ENCODE data around the gene DMBT1. TPM values are rescaled to one million over a fixed set of nuclear protein-coding genes. Genes with fewer than 3 reads are reported as not detected.

DMBT1 gene
- total and polyA plus RNA-seq, 2 donors (not counting 1 experiment from before 2014, with no cell fraction given) = not detected

GRCh38 chr10:122640921-122641320 is 80.4 kb downstream of the DMBT1 start:
- no peaks in the 10 kb centered on the region for H3K36me3 ChIP-seq (replicated peaks in 1 of 2; ENCODE audit: control extremely low read depth in 1 of 2, control insufficient read depth in 1 of 2, extremely low read depth in 1 of 2, insufficient read depth in 2 of 2, low read length in 1 of 2)
- POLR2A ChIA-PET = no interaction called here
- H3K27me3 ChIP-seq (replicated peaks in 1 of 4; ENCODE audit: control extremely low read depth in 1 of 4, control insufficient read depth in 3 of 4, insufficient read depth in 4 of 4, low read length in 3 of 4) = no peaks in the 10 kb centered on the region
- no peaks in the 10 kb centered on the region for H3K4me1 Mint-ChIP-seq
- no peak overlapping the region for H3K4me3 Mint-ChIP-seq
- H3K27me3 Mint-ChIP-seq = no peaks in the 10 kb centered on the region
- intact Hi-C loops (cut with micrococcal nuclease) = no loop called here
- H3K9ac ChIP-seq (ENCODE audit: low read length) = no peak overlapping the region
- H3K9me3 Mint-ChIP-seq (ENCODE audit: insufficient read depth) = no peaks in the 10 kb centered on the region
- no peak for DNase-seq
- H3K27ac Mint-ChIP-seq = no peak overlapping the region
- no peaks in the 10 kb centered on the region for H3K79me2 ChIP-seq (ENCODE audit: control insufficient read depth, insufficient read depth, low read length)
- no peaks in the 10 kb centered on the region for H3K9me3 ChIP-seq (ENCODE audit: control extremely low read depth in 1 of 3, control insufficient read depth in 2 of 3, insufficient read depth in 1 of 3, low read length in 2 of 3)
- WGBS (ENCODE audit: insufficient coverage) = 55% methylated on average over 3 of the region's 3 CpGs
- no peaks in the 10 kb centered on the region for H3K4me1 ChIP-seq (ENCODE audit: control insufficient read depth in 2 of 2, insufficient read depth in 2 of 2, low read length in 2 of 2)
- TF ChIP-seq EZH2 (IDR thresholded peaks at IDR 0.05; ENCODE audit: borderline replicate concordance, insufficient read depth, low read depth, low read length, poor library complexity, severe bottlenecking) (no peak), CTCF (IDR thresholded peaks at IDR 0.05) (no peak)
- no peaks in the 10 kb centered on the region for H4K20me1 ChIP-seq (ENCODE audit: control insufficient read depth, insufficient read depth, low read length, poor library complexity, severe bottlenecking)
- no peak overlapping the region for H3K4me2 ChIP-seq (replicated peaks; ENCODE audit: low read depth, low read length, poor library complexity, severe bottlenecking)
- no peak overlapping the region for H3K27ac ChIP-seq (ENCODE audit: low read length in 2 of 2)
- CTCF ChIA-PET = interaction anchor here (1.3 kb wide), 1 partner anchor 8 kb away, joined by 4 read pairs; no protein-coding TSS in a partner anchor
- H3K4me3 ChIP-seq (ENCODE audit: control extremely low read depth in 1 of 5, extremely low read depth in 1 of 5, insufficient read depth in 1 of 5, low read depth in 2 of 5, low read length in 4 of 5) = no peak overlapping the region
- H2AFZ ChIP-seq (ENCODE audit: insufficient read depth, low read depth, low read length, poor library complexity, severe bottlenecking) = no peak overlapping the region
- ATAC-seq (ENCODE audit: low read depth) = no peak

DNA sequence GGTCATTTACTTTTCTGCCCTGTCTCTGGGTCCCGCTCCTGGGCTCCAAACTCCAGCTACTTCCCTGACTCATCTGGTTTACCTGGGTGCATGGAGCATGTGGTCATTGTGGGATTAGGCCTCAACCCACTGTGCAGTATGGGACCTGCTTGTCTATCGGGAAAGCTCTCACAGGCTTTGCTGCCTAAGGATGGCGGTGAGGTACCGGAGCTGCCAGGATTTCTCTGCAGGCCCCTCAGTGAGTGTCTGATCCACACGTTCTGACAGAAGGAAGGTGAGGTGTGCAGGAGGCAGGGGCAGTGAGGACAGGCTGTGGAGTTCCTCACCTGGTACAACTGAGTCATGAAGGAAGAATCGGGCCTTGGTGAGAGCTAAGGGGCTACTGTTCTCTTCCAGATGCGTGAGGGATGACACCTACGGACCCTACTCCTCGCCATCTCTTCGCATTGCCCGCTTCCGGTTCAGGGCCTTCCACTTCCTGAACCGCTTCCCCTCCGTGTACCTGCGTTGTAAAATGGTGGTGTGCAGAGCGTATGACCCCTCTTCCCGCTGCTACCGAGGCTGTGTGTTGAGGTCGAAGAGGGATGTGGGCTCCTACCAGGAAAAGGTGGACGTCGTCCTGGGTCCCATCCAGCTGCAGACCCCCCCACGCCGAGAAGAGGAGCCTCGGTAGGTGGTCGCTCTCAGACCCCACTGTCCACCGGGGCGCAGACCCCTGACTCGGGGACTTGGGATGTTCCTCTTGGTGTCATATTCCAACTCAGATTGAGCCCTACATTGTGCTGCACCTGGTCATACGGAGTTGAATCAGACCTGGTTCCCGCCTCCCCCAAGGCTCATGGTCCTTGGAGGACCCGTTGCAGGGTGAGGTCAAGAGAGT is 82.4 kb downstream of the DMBT1 start:
- CTCF ChIA-PET = no interaction called here
- Histone ChIP-seq H3K9ac (ENCODE audit: low read length) (no peak overlapping the region), H3K4me2 (replicated peaks; ENCODE audit: low read depth, low read length, poor library complexity, severe bottlenecking) (no peak overlapping the region), H2AFZ (ENCODE audit: insufficient read depth, low read depth, low read length, poor library complexity, severe bottlenecking) (no peak overlapping the region), H3K36me3 (replicated peaks in 1 of 2; ENCODE audit: control extremely low read depth in 1 of 2, control insufficient read depth in 1 of 2, extremely low read depth in 1 of 2, insufficient read depth in 2 of 2, low read length in 1 of 2) (no peaks in the 10 kb centered on the region), H4K20me1 (ENCODE audit: control insufficient read depth, insufficient read depth, low read length, poor library complexity, severe bottlenecking) (no peaks in the 10 kb centered on the region), H3K4me3 (ENCODE audit: control extremely low read depth in 1 of 5, extremely low read depth in 1 of 5, insufficient read depth in 1 of 5, low read depth in 2 of 5, low read length in 4 of 5) (no peak overlapping the region), H3K27ac (ENCODE audit: low read length in 2 of 2) (no peak overlapping the region), H3K79me2 (ENCODE audit: control insufficient read depth, insufficient read depth, low read length) (no peaks in the 10 kb centered on the region), H3K4me1 (ENCODE audit: control insufficient read depth in 2 of 2, insufficient read depth in 2 of 2, low read length in 2 of 2) (no peaks in the 10 kb centered on the region), H3K27me3 (replicated peaks in 1 of 4; ENCODE audit: control extremely low read depth in 1 of 4, control insufficient read depth in 3 of 4, insufficient read depth in 4 of 4, low read length in 3 of 4) (no peaks in the 10 kb centered on the region), H3K9me3 (ENCODE audit: control extremely low read depth in 1 of 3, control insufficient read depth in 2 of 3, insufficient read depth in 1 of 3, low read length in 2 of 3) (no peaks in the 10 kb centered on the region)
- no peaks in the 10 kb centered on the region for H3K4me1 Mint-ChIP-seq
- H3K4me3 Mint-ChIP-seq = no peak overlapping the region
- ATAC-seq (ENCODE audit: low read depth) (no peak), DNase-seq (no peak)
- no peaks in the 10 kb centered on the region for H3K9me3 Mint-ChIP-seq (ENCODE audit: insufficient read depth)
- TF ChIP-seq EZH2 (IDR thresholded peaks at IDR 0.05; ENCODE audit: borderline replicate concordance, insufficient read depth, low read depth, low read length, poor library complexity, severe bottlenecking) = no peak
- TF ChIP-seq CTCF (IDR thresholded peaks at IDR 0.05) = no peak
- 91% methylated on average over 30 of the region's 31 CpGs for WGBS (ENCODE audit: insufficient coverage)
- H3K27me3 Mint-ChIP-seq = no peaks in the 10 kb centered on the region
- no peak overlapping the region for H3K27ac Mint-ChIP-seq
- intact Hi-C loops (cut with micrococcal nuclease) = no loop called here
- POLR2A ChIA-PET = no interaction called here

All from B cell (primary cell).